HL-60 (cell line): ENCODE results near the gene PAGE2.
"Not testable (repeated sequence)": the region's sequence is repeated elsewhere in the genome, so short reads cannot be mapped to it uniquely, and the experiment has no call there.

Source experiments
- DNase-seq, 2 experiments: peaks; one replicate each; pipeline ENCODE4 v3.0.0-alpha.2; 2010 to 2020; ENCODE audit warnings: low read depth in 1 of 2, low spot score in 1 of 2
- H3K27ac ChIP-seq: fragments of 250-450 bp; sonication (Bioruptor Pico); replicated peaks from 2 replicates; pipeline ENCODE4 v1.5.1; 2020; ENCODE audit warnings: mild to moderate bottlenecking, moderate library complexity
- H3K27me3 ChIP-seq: fragments of 250-450 bp; sonication (Bioruptor Pico); 2 replicates; pipeline ENCODE4 v1.5.1; 2021; ENCODE audit warnings: mild to moderate bottlenecking, moderate library complexity; ENCODE audit not compliant: insufficient read depth, poor library complexity, severe bottlenecking
- H3K4me3 ChIP-seq: replicated peaks from 2 replicates; pipeline ENCODE4 v1.5.1; 2011; ENCODE audit warnings: mild to moderate bottlenecking, control low read depth, low read length; ENCODE audit not compliant: insufficient read depth
- GABPA ChIP-seq: IDR thresholded peaks from 2 replicates; pipeline ENCODE4 v1.6.1; 2012; ENCODE audit warnings: low read depth
- POLR2AphosphoS5 ChIP-seq: IDR thresholded peaks from 2 replicates; pipeline ENCODE4 v1.6.1; 2012; ENCODE audit warnings: low read depth
- SPI1 ChIP-seq: IDR thresholded peaks from 2 replicates; pipeline ENCODE4 v1.6.1; 2012; ENCODE audit warnings: low read depth, mild to moderate bottlenecking, borderline replicate concordance
- TF ChIP-seq, protein P1 (sequence below): IDR thresholded peaks from 2 replicates; pipeline ENCODE4 v1.6.1; 2012; ENCODE audit warnings: low read depth; ENCODE audit not compliant: insufficient replicate concordance
- TF ChIP-seq, protein P2 (sequence below): IDR thresholded peaks from one replicate; pipeline ENCODE4 v1.5.1; 2011; ENCODE audit warnings: low read length, control low read depth, inconsistent platforms; ENCODE audit not compliant: insufficient read depth

Gene PAGE2

GRCh38 chrX:55116589-55116988 is 27.8 kb downstream of the PAGE2 start:
- not testable (repeated sequence) for H3K4me3 ChIP-seq, H3K27me3 ChIP-seq, DNase-seq, H3K27ac ChIP-seq

DNA sequence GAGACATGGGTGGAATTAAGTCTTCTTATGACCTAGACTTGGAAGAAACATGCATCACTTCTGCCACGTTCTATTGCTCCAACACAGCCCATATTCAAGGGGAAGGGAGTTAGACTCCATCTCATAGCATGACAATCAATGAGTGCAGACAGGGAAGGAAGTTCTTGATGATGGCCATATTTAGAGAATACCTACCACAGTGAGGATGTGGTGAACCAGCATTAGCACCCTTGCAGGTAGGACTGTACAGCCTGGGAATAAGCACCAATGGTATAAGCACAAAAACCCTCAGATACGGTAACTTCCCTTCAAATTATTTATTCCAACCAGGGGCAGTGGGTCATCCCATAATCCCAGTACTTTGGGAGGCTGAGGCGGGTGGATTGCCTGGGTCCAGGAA is 29.8 kb downstream of the PAGE2 start:
- H3K27me3 ChIP-seq: no peaks in the 10 kb centered on the region
- TF ChIP-seq GABPA (no peak), POLR2AphosphoS5 (no peak), SPI1 (no peak)
- TF ChIP-seq, protein P1, sequence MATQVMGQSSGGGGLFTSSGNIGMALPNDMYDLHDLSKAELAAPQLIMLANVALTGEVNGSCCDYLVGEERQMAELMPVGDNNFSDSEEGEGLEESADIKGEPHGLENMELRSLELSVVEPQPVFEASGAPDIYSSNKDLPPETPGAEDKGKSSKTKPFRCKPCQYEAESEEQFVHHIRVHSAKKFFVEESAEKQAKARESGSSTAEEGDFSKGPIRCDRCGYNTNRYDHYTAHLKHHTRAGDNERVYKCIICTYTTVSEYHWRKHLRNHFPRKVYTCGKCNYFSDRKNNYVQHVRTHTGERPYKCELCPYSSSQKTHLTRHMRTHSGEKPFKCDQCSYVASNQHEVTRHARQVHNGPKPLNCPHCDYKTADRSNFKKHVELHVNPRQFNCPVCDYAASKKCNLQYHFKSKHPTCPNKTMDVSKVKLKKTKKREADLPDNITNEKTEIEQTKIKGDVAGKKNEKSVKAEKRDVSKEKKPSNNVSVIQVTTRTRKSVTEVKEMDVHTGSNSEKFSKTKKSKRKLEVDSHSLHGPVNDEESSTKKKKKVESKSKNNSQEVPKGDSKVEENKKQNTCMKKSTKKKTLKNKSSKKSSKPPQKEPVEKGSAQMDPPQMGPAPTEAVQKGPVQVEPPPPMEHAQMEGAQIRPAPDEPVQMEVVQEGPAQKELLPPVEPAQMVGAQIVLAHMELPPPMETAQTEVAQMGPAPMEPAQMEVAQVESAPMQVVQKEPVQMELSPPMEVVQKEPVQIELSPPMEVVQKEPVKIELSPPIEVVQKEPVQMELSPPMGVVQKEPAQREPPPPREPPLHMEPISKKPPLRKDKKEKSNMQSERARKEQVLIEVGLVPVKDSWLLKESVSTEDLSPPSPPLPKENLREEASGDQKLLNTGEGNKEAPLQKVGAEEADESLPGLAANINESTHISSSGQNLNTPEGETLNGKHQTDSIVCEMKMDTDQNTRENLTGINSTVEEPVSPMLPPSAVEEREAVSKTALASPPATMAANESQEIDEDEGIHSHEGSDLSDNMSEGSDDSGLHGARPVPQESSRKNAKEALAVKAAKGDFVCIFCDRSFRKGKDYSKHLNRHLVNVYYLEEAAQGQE: no peak
- TF ChIP-seq, protein P2, sequence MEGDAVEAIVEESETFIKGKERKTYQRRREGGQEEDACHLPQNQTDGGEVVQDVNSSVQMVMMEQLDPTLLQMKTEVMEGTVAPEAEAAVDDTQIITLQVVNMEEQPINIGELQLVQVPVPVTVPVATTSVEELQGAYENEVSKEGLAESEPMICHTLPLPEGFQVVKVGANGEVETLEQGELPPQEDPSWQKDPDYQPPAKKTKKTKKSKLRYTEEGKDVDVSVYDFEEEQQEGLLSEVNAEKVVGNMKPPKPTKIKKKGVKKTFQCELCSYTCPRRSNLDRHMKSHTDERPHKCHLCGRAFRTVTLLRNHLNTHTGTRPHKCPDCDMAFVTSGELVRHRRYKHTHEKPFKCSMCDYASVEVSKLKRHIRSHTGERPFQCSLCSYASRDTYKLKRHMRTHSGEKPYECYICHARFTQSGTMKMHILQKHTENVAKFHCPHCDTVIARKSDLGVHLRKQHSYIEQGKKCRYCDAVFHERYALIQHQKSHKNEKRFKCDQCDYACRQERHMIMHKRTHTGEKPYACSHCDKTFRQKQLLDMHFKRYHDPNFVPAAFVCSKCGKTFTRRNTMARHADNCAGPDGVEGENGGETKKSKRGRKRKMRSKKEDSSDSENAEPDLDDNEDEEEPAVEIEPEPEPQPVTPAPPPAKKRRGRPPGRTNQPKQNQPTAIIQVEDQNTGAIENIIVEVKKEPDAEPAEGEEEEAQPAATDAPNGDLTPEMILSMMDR: no peak
- no peak overlapping the region for H3K4me3 ChIP-seq
- DNase-seq: no peak
- H3K27ac ChIP-seq: no peak overlapping the region

DNA sequence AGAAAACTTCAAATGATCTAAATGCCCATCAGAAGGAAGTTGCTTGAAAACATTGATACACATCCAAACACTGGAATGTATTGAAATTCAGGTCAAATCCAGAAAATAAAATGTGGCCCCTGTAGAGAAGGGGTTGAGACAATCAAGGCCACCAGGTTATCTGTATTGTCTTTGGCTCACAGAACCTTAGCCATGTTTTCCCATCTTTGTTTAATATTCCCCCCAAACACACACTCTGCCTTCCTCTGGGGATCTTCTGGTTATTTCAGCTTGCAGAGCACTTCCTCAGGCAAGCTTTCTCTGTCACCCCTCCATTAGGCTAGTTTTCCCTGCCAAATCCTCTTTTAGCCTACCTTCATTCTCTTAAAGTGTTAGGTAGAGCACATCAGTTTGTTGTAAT is 30.5 kb downstream of the PAGE2 start:
- DNase-seq: no peak
- TF ChIP-seq, protein P2: no peak
- no peak for TF ChIP-seq SPI1
- Histone ChIP-seq H3K27me3 (no peaks in the 10 kb centered on the region), H3K4me3 (no peak overlapping the region), H3K27ac (no peak overlapping the region)

- no peak for TF ChIP-seq POLR2AphosphoS5
- TF ChIP-seq, protein P2: no peak
- TF ChIP-seq, protein P1: no peak
- no peak for TF ChIP-seq GABPA
- no peak for TF ChIP-seq SPI1
- DNase-seq: no peak
- H3K4me3 ChIP-seq: no peak overlapping the region
- H3K27ac ChIP-seq: no peak overlapping the region
- no peaks in the 10 kb centered on the region for H3K27me3 ChIP-seq
Observed at GRCh38 chrX:55119712-55120111, 30.9 kb downstream of the PAGE2 start.
